ENCODE measurements around the gene GPLD1.

Gene GPLD1

DNA sequence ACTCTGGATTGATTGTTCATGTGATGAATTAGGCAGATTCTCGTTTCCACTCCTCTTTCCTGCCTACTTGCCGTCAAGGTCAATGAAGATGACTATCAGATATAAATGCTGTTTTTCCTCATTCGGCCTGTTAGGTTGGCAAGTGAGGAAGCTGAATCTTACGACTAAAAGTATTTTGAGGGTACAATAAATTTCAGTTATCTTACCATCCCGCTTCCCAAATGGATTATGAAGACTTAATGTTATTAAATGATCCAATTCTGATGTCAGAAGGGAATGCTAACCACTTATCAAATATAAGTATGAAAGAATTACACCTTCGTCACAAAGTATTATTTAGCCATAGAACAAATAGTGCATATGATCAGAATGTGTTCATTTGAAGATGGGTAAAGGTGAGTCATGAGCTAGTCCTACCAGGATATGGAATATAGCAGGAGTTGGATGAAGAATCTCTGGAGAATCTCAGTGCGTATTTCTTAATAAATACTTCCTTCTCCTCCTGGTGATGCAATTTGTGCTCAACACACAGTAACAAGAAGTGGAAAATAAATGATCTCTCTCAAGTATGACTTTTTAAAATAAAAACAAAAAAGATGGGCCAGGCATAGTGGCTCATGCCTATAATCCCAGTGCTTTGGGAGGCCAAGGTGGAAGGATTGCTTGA, 4.6 kb downstream of the GPLD1 start:
- H3K27me3 Mint-ChIP-seq, result no peaks in the 10 kb centered on the region
- ATAC-seq, result no peak
- no peak overlapping the region for H3K27ac Mint-ChIP-seq
- DNase-seq, result no peak
- H3K4me1 Mint-ChIP-seq, result no peaks in the 10 kb centered on the region
- H3K9me3 Mint-ChIP-seq, result no peaks in the 10 kb centered on the region
- no peaks in the 10 kb centered on the region for H3K36me3 Mint-ChIP-seq (ENCODE audit: low read depth)
- no peak overlapping the region for H3K4me3 Mint-ChIP-seq

DNA sequence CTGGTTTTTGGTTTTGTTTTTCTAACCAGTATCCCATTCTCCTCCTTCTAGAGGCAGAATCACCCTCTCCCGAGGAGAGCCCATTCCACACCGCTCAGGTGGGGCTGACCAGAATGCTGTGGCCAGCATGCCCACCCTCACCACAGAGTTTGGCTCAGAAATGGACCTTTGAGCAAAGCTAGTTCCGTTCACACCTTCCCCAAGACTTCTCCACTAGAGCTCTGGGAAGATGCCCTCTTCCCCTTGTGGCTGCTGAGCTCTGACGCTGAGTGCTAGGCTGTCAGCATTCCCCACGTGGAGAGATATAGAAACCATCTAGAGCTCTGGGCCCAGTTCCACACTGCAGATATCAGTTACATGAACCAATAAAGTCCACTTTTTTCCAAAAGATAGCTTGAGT, 7.9 kb downstream of the GPLD1 start:
- no peaks in the 10 kb centered on the region for H3K36me3 Mint-ChIP-seq (ENCODE audit: low read depth)
- H3K9me3 Mint-ChIP-seq, result no peaks in the 10 kb centered on the region
- ATAC-seq (no peak), DNase-seq (no peak)
- H3K27me3 Mint-ChIP-seq, result no peaks in the 10 kb centered on the region
- no peak overlapping the region for H3K4me3 Mint-ChIP-seq
- H3K4me1 Mint-ChIP-seq, result no peaks in the 10 kb centered on the region
- no peak overlapping the region for H3K27ac Mint-ChIP-seq

DNA sequence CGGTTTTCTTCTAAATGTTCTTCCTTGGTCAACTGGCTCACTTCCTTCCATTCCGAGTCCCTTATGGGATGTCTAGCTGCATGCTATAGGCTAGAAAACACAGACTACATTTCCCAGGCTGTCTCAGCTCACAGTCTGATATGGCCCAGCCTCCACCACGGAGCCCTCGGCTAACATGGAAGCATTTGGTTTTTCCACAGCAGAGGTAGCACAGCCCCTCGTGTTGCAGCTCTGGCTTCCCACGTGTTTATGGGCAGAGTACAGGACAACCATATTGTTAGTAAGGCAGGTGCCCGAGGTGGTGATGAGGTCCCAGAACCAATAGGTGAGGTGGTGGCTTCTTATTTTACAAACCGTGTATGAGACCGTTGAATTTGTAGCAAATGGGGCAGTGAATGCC, 8.7 kb downstream of the GPLD1 start:
- H3K27ac Mint-ChIP-seq, result no peak overlapping the region
- DNase-seq (no peak), ATAC-seq (no peak)
- H3K4me1 Mint-ChIP-seq, result no peaks in the 10 kb centered on the region
- H3K27me3 Mint-ChIP-seq, result no peaks in the 10 kb centered on the region
- no peak overlapping the region for H3K4me3 Mint-ChIP-seq
- H3K36me3 Mint-ChIP-seq (ENCODE audit: low read depth), result no peaks in the 10 kb centered on the region
- H3K9me3 Mint-ChIP-seq, result no peaks in the 10 kb centered on the region

DNA sequence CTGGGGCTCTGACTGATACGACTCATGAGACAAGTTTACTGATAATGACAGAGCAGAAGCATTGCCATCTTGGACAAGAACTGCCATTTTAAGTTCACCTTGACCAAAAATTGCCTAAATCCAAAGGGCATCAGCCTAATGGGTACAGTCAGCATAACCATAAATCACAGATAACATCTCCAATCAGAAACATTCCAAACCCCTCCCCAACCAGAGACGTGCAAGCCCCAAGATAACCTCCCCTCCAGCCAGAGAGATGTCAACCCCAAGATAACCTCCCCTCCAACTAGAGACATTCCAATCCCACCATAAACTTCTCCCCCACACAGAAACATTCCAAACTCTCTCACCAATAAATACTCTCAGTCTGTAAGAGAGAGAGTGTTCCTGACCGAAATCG, 10.5 kb downstream of the GPLD1 start:
- no peak for ATAC-seq
- Mint-ChIP-seq H3K4me3 (no peak overlapping the region), H3K27me3 (no peaks in the 10 kb centered on the region), H3K9me3 (no peaks in the 10 kb centered on the region), H3K4me1 (no peaks in the 10 kb centered on the region), H3K36me3 (ENCODE audit: low read depth) (no peaks in the 10 kb centered on the region), H3K27ac (no peak overlapping the region)
- DNase-seq, result no peak

DNA sequence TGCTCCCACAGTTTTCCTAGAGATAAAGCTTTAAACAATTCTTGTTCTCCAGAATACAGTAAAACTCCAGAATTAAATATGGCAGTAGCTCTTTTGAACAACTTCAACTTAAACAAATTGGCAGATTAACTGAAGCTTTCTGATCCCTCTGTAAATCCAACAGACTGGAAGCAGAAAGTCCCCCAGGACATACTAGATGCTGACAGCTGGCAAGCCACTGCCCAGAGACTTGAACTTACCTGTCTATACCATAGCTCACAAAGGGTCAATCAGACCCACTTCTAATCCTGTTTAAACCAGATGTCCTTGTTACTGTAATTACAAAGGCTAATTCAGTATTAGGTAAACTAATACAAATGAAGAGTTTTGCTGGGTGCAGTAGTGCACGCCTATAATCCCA, 12.3 kb downstream of the GPLD1 start:
- H3K9me3 Mint-ChIP-seq, result no peaks in the 10 kb centered on the region
- H3K27me3 Mint-ChIP-seq, result no peaks in the 10 kb centered on the region
- ATAC-seq (no peak), DNase-seq (no peak)
- no peaks in the 10 kb centered on the region for H3K4me1 Mint-ChIP-seq
- H3K4me3 Mint-ChIP-seq, result no peak overlapping the region
- no peak overlapping the region for H3K27ac Mint-ChIP-seq
- H3K36me3 Mint-ChIP-seq (ENCODE audit: low read depth), result no peaks in the 10 kb centered on the region

DNA sequence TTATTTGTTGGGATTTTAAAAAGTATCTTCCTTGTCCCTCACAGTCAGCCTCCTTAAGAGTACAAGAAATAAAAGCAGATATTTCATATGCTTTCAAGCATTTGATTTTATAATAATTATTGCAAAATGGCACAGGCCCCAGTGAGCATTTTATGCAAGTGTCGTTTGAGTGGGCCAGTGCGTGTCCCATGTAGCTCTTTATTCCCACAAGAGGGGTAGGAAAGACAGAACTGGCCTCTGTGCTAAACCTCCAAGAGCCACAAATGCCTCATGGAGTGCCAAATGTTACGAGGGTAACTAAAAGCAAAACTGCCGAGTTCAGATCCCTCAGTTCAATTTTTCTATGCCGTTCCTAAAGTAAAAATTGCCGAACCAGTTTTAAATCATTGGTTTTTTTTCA, 12.7 kb downstream of the GPLD1 start:
- ATAC-seq, result no peak
- Mint-ChIP-seq H3K4me1 (no peaks in the 10 kb centered on the region), H3K36me3 (ENCODE audit: low read depth) (no peaks in the 10 kb centered on the region), H3K9me3 (no peaks in the 10 kb centered on the region), H3K4me3 (no peak overlapping the region), H3K27me3 (no peaks in the 10 kb centered on the region), H3K27ac (no peak overlapping the region)
- no peak for DNase-seq

DNA sequence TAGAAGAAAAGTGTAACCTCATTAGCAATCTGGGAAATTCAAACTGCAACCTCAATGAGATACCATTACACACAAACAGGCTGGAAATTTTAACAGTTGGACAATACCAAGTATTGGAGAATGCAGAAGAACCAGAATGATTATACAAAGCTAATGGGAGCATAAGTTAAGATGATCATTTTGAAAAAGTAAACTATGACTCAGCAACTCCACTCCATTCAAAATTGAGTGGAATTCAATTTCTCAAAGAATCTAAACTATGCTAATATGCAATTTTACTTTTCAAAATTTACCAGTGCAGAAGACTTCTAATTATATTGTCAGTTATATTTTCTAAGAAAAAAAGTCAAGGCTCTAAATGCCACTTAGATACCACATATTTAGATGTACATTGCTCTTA, 17.2 kb downstream of the GPLD1 start:
- H3K9me3 Mint-ChIP-seq, result no peaks in the 10 kb centered on the region
- H3K27me3 Mint-ChIP-seq, result no peaks in the 10 kb centered on the region
- ATAC-seq, result no peak
- H3K4me3 Mint-ChIP-seq, result no peak overlapping the region
- no peak overlapping the region for H3K27ac Mint-ChIP-seq
- no peaks in the 10 kb centered on the region for H3K36me3 Mint-ChIP-seq (ENCODE audit: low read depth)
- DNase-seq, result no peak
- no peaks in the 10 kb centered on the region for H3K4me1 Mint-ChIP-seq

DNA sequence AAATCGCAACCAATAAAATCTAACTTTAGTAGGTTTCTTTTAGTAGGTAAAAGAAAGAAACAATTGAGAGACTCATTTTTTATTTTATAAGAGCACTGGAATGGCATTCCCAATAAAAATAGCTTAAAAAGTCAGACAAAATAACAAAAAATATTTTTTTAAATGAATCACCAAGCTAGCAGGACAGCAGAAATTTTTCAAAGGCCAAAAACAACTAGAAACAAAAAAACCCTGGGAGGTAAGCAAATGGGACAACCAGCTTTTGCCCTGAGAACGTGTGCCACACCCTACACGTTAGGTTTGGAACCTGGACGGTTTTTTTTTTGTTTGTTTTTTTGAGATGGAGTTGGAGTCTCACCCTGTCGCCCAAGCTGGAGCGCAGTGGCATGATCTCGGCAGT, 19.6 kb downstream of the GPLD1 start:
- no peak overlapping the region for H3K27ac Mint-ChIP-seq
- no peaks in the 10 kb centered on the region for H3K27me3 Mint-ChIP-seq
- H3K36me3 Mint-ChIP-seq (ENCODE audit: low read depth), result peaks cover 1% of the 10 kb centered on the region
- no peaks in the 10 kb centered on the region for H3K4me1 Mint-ChIP-seq
- ATAC-seq (no peak), DNase-seq (no peak)
- H3K4me3 Mint-ChIP-seq, result no peak overlapping the region
- no peaks in the 10 kb centered on the region for H3K9me3 Mint-ChIP-seq

DNA sequence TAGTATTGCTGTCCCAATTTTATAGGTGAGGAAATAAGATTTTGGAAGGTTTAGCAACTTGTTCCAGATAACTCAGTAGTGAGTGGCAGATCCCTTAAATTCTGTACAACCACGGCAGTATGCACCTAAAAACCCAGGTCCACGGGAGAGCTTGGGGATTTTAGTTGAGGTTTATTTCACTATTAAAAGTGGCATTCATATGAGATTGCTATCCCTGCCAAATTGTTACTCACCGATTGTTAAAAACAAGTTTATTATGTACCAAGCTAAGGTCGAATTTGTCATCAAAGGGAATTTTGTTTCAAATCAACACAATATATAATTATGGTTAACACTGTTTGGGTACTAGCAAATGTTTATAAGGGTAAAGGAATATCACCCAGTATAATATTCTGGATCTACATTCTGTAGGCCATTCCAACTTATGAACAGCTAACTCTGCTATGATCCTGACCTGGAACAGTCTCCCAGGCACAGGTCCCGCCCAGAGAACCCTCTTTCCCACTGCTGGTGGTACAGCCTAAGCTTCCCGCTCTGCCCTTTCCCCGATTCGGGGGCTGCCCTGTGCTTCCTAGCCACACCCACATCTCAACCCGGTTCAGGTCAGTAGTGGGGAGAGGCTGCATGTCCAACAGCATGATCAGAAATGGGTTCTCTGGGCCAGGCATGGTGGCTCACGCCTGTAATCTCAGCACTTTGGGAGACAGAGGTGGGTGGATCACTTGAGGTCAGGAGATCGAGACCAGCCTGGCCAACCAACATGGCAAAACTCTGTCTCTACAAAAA, 24.9 kb downstream of the GPLD1 start:
- no peaks in the 10 kb centered on the region for H3K9me3 Mint-ChIP-seq
- no peaks in the 10 kb centered on the region for H3K4me1 Mint-ChIP-seq
- no peak overlapping the region for H3K4me3 Mint-ChIP-seq
- no peaks in the 10 kb centered on the region for H3K27me3 Mint-ChIP-seq
- peaks cover 1% of the 10 kb centered on the region for H3K36me3 Mint-ChIP-seq (ENCODE audit: low read depth)
- no peak overlapping the region for H3K27ac Mint-ChIP-seq
- DNase-seq (no peak), ATAC-seq (no peak)

DNA sequence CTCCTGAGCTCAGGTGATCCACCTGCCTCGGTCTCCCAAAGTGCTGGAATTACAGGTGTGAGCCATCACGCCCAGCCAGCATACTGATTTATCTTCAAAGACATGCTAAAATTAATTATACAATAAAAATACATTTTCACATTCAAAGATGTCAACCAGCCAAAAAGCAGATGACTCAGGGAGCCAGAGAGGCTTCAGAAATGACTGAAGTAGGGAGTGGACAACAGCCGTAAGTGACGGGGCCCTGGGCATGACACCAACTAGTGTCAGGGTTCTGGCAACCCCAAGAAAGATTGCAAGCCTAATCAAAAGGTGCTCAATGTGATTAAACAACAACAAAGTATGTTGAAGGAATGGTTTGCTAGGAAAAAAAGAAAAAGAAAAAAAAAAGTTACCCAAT, 28.4 kb downstream of the GPLD1 start:
- Mint-ChIP-seq H3K36me3 (ENCODE audit: low read depth) (peaks cover 1% of the 10 kb centered on the region), H3K27me3 (no peaks in the 10 kb centered on the region), H3K27ac (no peak overlapping the region), H3K9me3 (no peaks in the 10 kb centered on the region), H3K4me1 (no peaks in the 10 kb centered on the region), H3K4me3 (no peak overlapping the region)
- DNase-seq (no peak), ATAC-seq (no peak)

DNA sequence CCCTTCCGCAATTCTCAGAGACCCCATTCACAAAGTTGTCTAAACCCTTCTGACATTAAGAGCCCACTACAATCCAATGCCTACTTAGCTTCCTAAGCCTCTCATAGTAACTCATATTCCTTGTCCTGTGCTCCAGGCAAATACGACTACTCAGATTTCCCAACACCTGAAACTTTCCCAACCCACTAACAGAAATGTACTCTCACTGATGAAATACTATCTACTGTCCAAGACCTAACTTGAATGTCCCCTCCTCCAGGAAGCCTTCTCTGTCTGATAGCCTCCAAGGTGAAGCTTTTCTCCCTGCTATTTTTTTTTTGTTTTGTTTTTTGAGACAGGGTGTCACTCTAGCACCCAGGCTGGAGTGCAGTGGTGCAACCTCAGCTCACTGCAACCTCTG, 30.4 kb downstream of the GPLD1 start:
- Mint-ChIP-seq H3K36me3 (ENCODE audit: low read depth) (no peaks in the 10 kb centered on the region), H3K4me3 (no peak overlapping the region), H3K27me3 (no peaks in the 10 kb centered on the region), H3K4me1 (no peaks in the 10 kb centered on the region), H3K27ac (no peak overlapping the region), H3K9me3 (no peaks in the 10 kb centered on the region)
- ATAC-seq (no peak), DNase-seq (no peak)

DNA sequence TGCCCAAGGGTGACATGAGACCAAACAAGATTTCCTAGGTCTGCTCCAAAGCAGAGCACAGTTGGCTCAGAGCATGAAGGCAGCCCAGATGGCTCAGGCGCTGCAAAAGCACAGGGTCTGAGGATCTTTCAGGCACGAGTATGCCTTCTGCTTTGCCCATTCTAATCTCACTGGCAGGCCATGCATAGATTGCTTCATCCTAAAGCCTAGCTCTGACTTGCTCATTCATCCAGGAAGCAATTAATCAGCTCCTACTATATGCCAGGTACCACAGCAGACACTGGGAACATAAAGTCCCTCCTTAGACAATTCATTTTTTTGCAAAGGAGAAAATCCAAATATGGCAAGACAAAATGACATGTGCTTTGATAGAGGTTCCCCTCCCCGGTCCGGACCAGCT, 31.2 kb downstream of the GPLD1 start:
- no peak overlapping the region for H3K4me3 Mint-ChIP-seq
- no peak for ATAC-seq
- no peaks in the 10 kb centered on the region for H3K27me3 Mint-ChIP-seq
- no peaks in the 10 kb centered on the region for H3K4me1 Mint-ChIP-seq
- H3K27ac Mint-ChIP-seq, result no peak overlapping the region
- no peaks in the 10 kb centered on the region for H3K36me3 Mint-ChIP-seq (ENCODE audit: low read depth)
- DNase-seq, result no peak
- no peaks in the 10 kb centered on the region for H3K9me3 Mint-ChIP-seq

DNA sequence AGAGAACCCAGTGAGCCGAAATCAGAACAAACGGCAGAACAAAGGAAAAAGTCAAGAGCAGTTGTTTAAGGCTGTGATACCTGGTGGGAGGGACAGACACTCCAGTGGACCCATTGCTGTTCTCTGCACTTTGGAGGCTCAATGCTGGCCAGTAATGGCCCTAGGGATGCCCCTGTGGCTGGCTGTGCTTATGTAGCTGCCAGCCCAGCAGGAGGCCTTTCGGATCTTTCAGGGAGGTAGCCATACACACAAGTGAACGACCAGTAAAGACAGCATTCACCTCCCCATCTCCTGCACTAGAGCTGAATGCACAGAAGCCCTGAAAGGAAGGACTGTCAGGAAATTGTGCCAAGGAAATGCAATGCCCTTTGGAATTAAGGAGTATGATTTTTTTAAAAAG, 34.3 kb downstream of the GPLD1 start:
- ATAC-seq (no peak), DNase-seq (no peak)
- Mint-ChIP-seq H3K4me3 (no peak overlapping the region), H3K4me1 (no peaks in the 10 kb centered on the region), H3K9me3 (no peaks in the 10 kb centered on the region), H3K36me3 (ENCODE audit: low read depth) (no peaks in the 10 kb centered on the region), H3K27ac (no peak overlapping the region), H3K27me3 (no peaks in the 10 kb centered on the region)

DNA sequence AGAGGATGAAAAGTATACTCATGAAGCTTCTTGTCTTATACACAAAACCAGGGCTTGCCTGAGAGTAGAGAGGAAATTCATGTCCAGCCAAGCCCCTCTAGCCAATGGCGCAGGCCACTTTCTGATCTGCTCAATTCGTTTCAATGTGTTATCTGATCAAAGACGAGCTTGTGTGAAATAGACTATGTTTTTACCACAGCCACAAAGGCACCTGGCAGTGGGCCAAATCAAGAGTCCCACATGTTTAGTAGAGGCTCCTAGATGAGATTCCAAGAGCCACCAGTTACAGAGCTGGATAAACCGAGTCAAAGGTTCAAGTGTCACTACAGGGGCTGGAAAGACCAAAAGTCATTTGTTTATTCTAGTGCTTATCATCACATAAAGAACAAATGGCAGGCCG, 34.9 kb downstream of the GPLD1 start:
- H3K27me3 Mint-ChIP-seq, result no peaks in the 10 kb centered on the region
- H3K27ac Mint-ChIP-seq, result no peak overlapping the region
- H3K36me3 Mint-ChIP-seq (ENCODE audit: low read depth), result no peaks in the 10 kb centered on the region
- no peaks in the 10 kb centered on the region for H3K9me3 Mint-ChIP-seq
- ATAC-seq, result no peak
- no peak for DNase-seq
- no peak overlapping the region for H3K4me3 Mint-ChIP-seq
- H3K4me1 Mint-ChIP-seq, result no peaks in the 10 kb centered on the region

DNA sequence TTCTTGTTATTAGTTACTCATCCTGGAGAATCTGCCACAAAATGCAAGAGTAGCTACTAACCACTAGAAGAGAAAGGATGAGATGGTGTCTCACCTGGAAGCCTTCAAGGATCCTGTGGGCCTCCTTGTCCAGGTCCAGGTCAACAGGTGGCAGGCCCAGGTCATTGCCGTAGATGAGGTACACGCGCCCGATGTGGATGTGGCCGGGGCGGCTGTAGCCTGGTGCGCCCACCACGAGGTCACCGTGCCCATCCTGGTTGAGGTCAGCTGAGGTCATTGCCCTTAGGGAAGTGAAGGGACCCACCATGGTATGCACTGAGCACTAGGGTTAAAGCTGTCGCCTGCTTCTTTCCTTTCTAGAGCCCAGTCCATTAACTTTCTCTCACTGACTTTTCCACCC, 35.5 kb downstream of the GPLD1 start:
- H3K9me3 Mint-ChIP-seq, result no peaks in the 10 kb centered on the region
- H3K36me3 Mint-ChIP-seq (ENCODE audit: low read depth), result no peaks in the 10 kb centered on the region
- H3K27me3 Mint-ChIP-seq, result no peaks in the 10 kb centered on the region
- no peaks in the 10 kb centered on the region for H3K4me1 Mint-ChIP-seq
- DNase-seq (no peak), ATAC-seq (no peak)
- H3K4me3 Mint-ChIP-seq, result no peak overlapping the region
- H3K27ac Mint-ChIP-seq, result no peak overlapping the region

Measured in activated naive CD8-positive, alpha-beta T cell treated with anti-CD3 and anti-CD28 coated beads, Interleukin-2, amount 50 U/mL, for 24 hours (primary cell).